Neural cell (in vitro differentiated cells): Measurements from ENCODE around the gene PRPF40B. TPM values are rescaled to one million over a fixed set of nuclear protein-coding genes. Genes with fewer than 3 reads are reported as not detected.

Experiments
- H2AFZ ChIP-seq: fragments of 200-600, 300-800 bp; sonication (generic), shearing (Covaris generic); 2 replicates; pipeline ENCODE4 v1.6.0; 2014; ENCODE audit warnings: low read depth, mild to moderate bottlenecking, antibody characterized with exemption, low read length, moderate library complexity
- H3F3A ChIP-seq: fragments of 200-600 bp; shearing (Covaris generic); 2 replicates; pipeline ENCODE4 v1.6.1; 2016; ENCODE audit warnings: mild to moderate bottlenecking, moderate library complexity, mixed read lengths, antibody characterized with exemption, low read length; ENCODE audit not compliant: insufficient read depth, poor library complexity, severe bottlenecking
- H3K27ac ChIP-seq: fragments of 200-600, 300-800 bp; sonication (generic), shearing (Covaris generic); 2 replicates; pipeline ENCODE4 v1.5.1; 2014; ENCODE audit warnings: mild to moderate bottlenecking, low read length, moderate library complexity
- H3K27me3 ChIP-seq: fragments of 300-800, 200-600 bp; sonication (generic), shearing (Covaris generic); 2 replicates; pipeline ENCODE4 v1.6.0; 2014; ENCODE audit warnings: mild to moderate bottlenecking, low read depth, low read length, moderate library complexity; ENCODE audit not compliant: insufficient read depth
- H3K36me3 ChIP-seq: fragments of 300-800, 200-600 bp; sonication (generic), shearing (Covaris generic); 2 replicates; pipeline ENCODE4 v1.5.1; 2014; ENCODE audit warnings: mild to moderate bottlenecking, antibody characterized with exemption, low read length, moderate library complexity; ENCODE audit not compliant: insufficient read depth
- H3K4me2 ChIP-seq: fragments of 300-800, 200-600 bp; sonication (generic), shearing (Covaris generic); 2 replicates; pipeline ENCODE4 v1.6.0; 2014; ENCODE audit warnings: mild to moderate bottlenecking, low read length
- H3K4me3 ChIP-seq: fragments of 300-800, 200-600 bp; sonication (generic), shearing (Covaris generic); 2 replicates; pipeline ENCODE4 v1.5.1; 2014; ENCODE audit warnings: mild to moderate bottlenecking, low read length, moderate library complexity
- H3K79me2 ChIP-seq: fragments of 200-600 bp; shearing (Covaris generic); replicated peaks from 2 replicates; pipeline ENCODE4 v1.6.0; 2014; ENCODE audit warnings: mild to moderate bottlenecking, low read length, moderate library complexity; ENCODE audit not compliant: insufficient read depth
- H3K9ac ChIP-seq: fragments of 300-800, 200-600 bp; sonication (generic), shearing (Covaris generic); 2 replicates; pipeline ENCODE4 v1.6.1; 2016; ENCODE audit warnings: mild to moderate bottlenecking, low read length, mixed read lengths
- H3K9me2 ChIP-seq: fragments of 200-600 bp; shearing (Covaris generic); 2 replicates; pipeline ENCODE4 v1.6.1; 2016; ENCODE audit warnings: mild to moderate bottlenecking, low read length, mixed read lengths; ENCODE audit not compliant: insufficient read depth
- H3K9me3 ChIP-seq: fragments of 200-600, 300-800 bp; sonication (generic), shearing (Covaris generic); 2 replicates; pipeline ENCODE4 v1.6.1; 2016; ENCODE audit warnings: mild to moderate bottlenecking, mixed run types, low read length, moderate library complexity, mixed read lengths
- H4K20me1 ChIP-seq: fragments of 200-600 bp; shearing (Covaris generic); 2 replicates; pipeline ENCODE4 v1.6.1; 2016; ENCODE audit warnings: mild to moderate bottlenecking, mixed run types; ENCODE audit not compliant: insufficient read depth
- CTCF ChIP-seq: fragments of 450-650 bp; IDR thresholded peaks from 2 replicates; pipeline ENCODE4 v1.5.1; 2014; ENCODE audit warnings: antibody characterized with exemption, mild to moderate bottlenecking, moderate library complexity; ENCODE audit not compliant: poor library complexity, severe bottlenecking
- EP300 ChIP-seq: fragments of 450-650 bp; conservative IDR thresholded peaks from 2 replicates; pipeline ENCODE4 v1.6.1; 2014; ENCODE audit warnings: antibody characterized with exemption, mild to moderate bottlenecking, moderate library complexity; ENCODE audit not compliant: poor library complexity, severe bottlenecking
- EZH2 ChIP-seq: fragments of 200-600, 300-800 bp; shearing (Covaris generic), sonication (generic); IDR thresholded peaks from 2 replicates; pipeline ENCODE4 v1.6.1; 2014; ENCODE audit warnings: antibody characterized with exemption, low read length, borderline replicate concordance, mild to moderate bottlenecking; ENCODE audit not compliant: insufficient read depth, poor library complexity, severe bottlenecking
- MXI1 ChIP-seq: fragments of 450-650 bp; conservative IDR thresholded peaks from 2 replicates; pipeline ENCODE4 v1.6.1; 2014; ENCODE audit warnings: antibody characterized with exemption, mild to moderate bottlenecking; ENCODE audit not compliant: poor library complexity, severe bottlenecking
- POLR2AphosphoS5 ChIP-seq: IDR thresholded peaks from 2 replicates; pipeline ENCODE4 v1.6.1; 2012
- RAD21 ChIP-seq: fragments of 450-650 bp; conservative IDR thresholded peaks from 2 replicates; pipeline ENCODE4 v1.6.1; 2014; ENCODE audit warnings: antibody characterized with exemption, mild to moderate bottlenecking, moderate library complexity
- REST ChIP-seq: IDR thresholded peaks from 2 replicates; pipeline ENCODE4 v1.6.1; 2012; ENCODE audit warnings: borderline replicate concordance
- SMC3 ChIP-seq: fragments of 450-650 bp; conservative IDR thresholded peaks from 2 replicates; pipeline ENCODE4 v1.6.1; 2014; ENCODE audit warnings: antibody characterized with exemption, mild to moderate bottlenecking, moderate library complexity; ENCODE audit not compliant: poor library complexity
- TAF1 ChIP-seq: IDR thresholded peaks from 2 replicates; pipeline ENCODE4 v1.6.1; 2012; ENCODE audit warnings: low read depth
- polyA plus RNA-seq: library from polyadenylated mRNA; depleted of rRNA; stranded (reverse); fragments of >200 nt; gene quantifications from 2 replicates; pipeline ENCODE4 v1.2.3, GENCODE V29; 2014

Gene PRPF40B
- polyA plus RNA-seq, 1 donor from 2014 or later: 42.0 TPM

- TF ChIP-seq POLR2AphosphoS5: no peak
- TF ChIP-seq CTCF: no peak
- TF ChIP-seq EP300: no peak
- TF ChIP-seq MXI1: no peak
- no peak for TF ChIP-seq TAF1
- TF ChIP-seq EZH2: no peak
- TF ChIP-seq SMC3: no peak
- no peak for TF ChIP-seq REST
- TF ChIP-seq RAD21: no peak
- Histone ChIP-seq H3K9ac (no peak overlapping the region), H2AFZ (no peak overlapping the region), H4K20me1 (no peaks in the 10 kb centered on the region), H3K9me2 (no peaks in the 10 kb centered on the region), H3K79me2 (no peaks in the 10 kb centered on the region), H3K36me3 (peaks cover 6% of the 10 kb centered on the region), H3K4me2 (no peak overlapping the region), H3K9me3 (no peaks in the 10 kb centered on the region), H3F3A (no peaks in the 10 kb centered on the region), H3K4me3 (no peak overlapping the region), H3K27me3 (no peaks in the 10 kb centered on the region), H3K27ac (no peak overlapping the region)
Measured at GRCh38 chr12:49646331-49646830, 23.0 kb downstream of the PRPF40B start.

GRCh38 chr12:49646871-49647654, 23.7 kb downstream of the PRPF40B start:
- Histone ChIP-seq H3K36me3 (peaks cover 3% of the 10 kb centered on the region), H3K27me3 (no peaks in the 10 kb centered on the region), H3K4me2 (no peak overlapping the region), H3K79me2 (no peaks in the 10 kb centered on the region), H4K20me1 (no peaks in the 10 kb centered on the region), H2AFZ (no peak overlapping the region), H3K9me3 (no peaks in the 10 kb centered on the region), H3K27ac (no peak overlapping the region), H3F3A (no peaks in the 10 kb centered on the region), H3K9ac (no peak overlapping the region), H3K9me2 (no peaks in the 10 kb centered on the region), H3K4me3 (no peak overlapping the region)
- no peak for TF ChIP-seq CTCF
- TF ChIP-seq SMC3: no peak
- TF ChIP-seq EP300: no peak
- no peak for TF ChIP-seq POLR2AphosphoS5
- no peak for TF ChIP-seq TAF1
- no peak for TF ChIP-seq REST
- no peak for TF ChIP-seq RAD21
- no peak for TF ChIP-seq MXI1
- no peak for TF ChIP-seq EZH2
